HG03103 (cell line): ENCODE measurements around the gene GPX7.

Experiments
- ATAC-seq: cut with Tn5 transposase; IDR thresholded peaks from one replicate; pipeline ENCODE4 v1.9.1; 2021; ENCODE audit warnings: low read depth; ENCODE audit not compliant: unreplicated experiment

The GPX7 gene

DNA sequence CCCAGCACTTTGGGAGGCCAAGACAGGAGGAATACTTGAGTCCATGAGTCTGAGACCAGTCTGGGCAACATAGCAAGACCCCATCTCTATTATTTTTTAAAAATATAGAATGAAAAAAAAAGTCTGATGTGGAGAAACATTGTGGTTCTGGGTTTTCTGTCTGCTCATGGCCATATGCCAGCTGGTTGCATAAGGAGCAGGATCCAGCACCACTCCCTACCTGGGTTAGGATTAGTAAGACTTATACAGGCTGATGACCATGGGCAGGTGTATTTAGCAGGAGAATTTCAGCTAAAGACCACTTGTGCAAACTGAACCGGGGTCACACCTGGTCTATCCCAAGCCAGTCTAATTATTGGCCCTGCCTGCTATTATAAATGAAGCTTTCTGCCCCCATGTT is 16.7 kb upstream of the GPX7 start:
- ATAC-seq: no peak

DNA sequence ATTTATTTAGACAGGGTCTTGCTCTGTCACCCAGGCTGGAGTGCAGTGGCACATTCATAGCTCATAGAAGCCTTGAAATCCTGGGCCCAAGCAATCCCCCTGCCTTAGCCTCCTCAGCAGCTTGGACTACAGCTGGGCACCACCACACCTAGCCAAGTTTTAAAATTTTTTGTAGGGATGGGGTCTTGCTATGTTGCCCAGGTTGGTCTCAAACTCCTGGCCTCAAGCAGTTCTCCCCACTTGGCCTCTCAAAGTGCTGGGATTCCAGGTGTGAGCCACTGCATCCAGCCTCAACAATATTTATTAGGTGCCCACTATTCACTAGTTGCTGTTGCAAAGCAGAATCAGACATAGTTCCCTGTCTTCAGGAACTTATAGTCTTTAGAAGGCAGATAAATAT is 14.1 kb upstream of the GPX7 start:
- no peak for ATAC-seq

DNA sequence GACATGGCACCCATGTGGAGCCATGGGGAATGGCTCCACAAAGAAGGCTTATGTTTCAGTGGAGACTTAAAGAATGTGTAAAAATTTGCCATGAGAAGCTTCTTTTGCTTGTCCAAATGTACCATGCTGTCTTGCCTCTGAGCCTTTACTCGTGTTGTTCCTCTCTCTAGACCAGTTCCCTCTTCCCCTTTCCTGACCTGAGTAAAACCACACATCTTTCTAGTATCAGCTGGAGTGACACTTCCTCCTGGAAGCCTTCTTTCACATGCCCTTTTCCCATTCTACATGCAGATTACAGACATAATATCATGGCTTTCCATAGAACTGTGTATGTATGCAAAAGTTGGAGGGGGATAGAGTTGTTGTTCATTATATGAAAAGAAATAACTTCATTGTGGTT is 13.6 kb upstream of the GPX7 start:
- no peak for ATAC-seq

DNA sequence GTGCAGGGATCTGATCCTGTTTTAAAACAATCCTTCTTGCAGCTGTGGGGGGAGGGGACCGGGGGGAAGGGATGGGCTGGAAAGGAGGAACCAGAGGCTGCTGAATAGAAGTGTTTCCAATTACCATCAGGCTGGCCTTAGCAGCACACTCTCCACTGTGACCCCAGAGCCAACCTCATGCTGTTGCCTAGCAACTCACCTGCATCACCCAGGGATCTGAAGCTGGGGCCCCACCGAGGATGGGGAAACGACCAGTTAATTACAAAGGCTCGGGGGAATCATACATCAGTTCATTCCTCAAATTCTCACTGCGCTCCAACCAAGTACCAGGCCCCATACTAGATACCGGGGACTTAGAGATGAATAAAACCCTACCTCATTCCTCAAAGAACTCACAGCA is 11.9 kb upstream of the GPX7 start:
- no peak for ATAC-seq

DNA sequence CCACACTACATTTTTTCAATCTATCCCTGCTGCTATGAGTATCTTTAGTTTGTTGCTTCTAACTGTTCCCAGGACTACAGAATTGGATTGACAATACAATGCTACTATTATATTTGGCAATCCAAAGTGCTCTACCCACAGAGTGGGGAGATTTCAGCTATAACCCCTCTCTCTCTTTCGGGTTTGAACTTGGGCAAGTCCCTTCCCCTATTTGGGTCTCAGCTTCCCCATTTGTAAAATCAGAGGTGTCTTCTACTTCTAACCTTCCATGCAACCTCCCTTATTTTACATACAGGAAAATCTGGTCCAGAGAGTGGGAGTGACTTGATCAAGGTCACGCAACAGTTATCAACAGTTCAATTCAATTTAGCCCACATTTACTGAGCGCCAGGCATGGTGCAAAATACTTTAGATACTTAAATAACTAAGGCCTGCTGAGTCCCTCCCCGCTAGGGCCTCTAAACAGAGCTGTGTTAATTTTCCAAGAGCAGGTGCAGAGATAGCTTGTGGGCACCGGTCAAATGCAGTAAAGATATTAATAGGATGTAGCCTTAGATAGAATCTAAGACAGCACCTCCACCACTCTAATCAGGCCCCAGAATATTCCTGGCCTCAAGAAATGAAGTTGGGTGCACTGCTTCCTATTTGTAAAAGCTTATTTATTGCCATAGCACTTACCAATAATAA is 9.4 kb upstream of the GPX7 start:
- no peak for ATAC-seq

DNA sequence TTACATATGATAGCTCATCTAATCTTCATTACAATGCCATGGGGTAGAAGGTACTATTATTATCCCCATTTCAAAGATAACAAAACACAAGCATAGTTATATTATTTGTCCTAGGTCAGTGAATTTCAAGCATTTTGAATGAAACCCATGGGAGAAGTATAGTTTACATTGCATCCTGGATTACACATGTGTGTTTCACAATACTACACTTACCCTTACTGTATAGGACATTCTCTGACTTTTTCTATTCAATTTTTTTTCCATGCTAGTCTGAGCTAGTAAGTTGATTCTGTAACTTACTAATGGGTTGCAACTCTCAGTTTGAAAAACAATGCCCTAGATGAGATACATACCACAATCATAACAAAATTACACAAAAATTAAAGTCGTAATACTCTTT is 8.7 kb upstream of the GPX7 start:
- ATAC-seq: no peak

DNA sequence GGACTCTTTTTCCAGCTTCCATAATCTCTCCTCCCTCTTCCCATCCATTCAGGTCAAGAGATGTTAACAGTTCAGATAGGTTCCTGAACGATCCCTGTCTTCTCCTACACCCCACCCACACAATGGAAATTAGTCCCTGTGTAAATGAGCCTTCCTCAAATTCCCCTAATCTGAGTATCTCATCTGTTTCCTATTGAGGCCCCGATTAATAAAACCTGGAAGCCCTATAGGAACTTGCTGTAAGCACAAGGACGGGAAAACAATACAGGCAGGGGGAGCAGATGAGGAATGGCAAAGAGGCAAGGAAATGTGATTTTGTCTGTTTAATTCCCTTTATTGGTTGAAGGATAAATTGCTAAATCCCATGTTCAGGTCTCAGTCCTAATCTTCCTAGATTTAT is 7.1 kb upstream of the GPX7 start:
- ATAC-seq: no peak

DNA sequence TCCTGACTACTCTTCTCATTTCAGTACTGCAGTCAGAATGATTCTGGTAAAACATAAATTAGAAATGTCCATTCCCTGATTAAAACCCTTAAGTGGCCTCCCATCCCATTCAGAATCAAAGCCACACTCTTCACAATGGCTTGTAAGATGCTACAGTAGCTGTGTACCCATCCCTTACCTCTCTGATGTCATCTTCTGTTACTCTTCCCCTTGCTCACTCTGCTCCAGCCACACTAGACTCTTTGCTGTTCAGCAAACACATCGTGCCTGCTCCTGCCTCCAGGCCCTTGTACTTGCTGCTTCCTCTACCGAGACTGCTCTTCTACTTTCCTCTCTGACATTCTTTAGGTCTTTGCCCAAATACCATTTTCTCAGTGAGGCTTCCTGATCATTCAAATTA is 4.3 kb upstream of the GPX7 start:
- ATAC-seq: no peak

DNA sequence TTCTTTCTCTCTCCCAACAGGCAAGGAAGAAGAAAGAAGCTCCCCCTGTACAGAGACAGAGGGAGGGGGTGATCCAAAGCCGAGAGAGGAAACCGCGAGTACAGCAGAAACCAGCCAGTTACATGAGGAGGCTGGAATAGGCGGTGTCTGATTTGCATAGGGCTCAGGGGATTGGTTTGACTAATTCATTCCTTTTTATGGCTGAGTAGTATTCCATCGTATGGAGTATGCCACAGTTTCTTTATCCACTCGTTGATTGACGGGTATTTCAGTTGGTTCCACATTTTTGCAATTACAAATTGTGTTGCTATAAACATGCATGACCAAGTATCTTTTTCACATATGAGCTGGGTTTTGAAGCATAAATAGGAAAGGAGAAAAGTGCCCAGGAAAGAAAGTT is 3.4 kb upstream of the GPX7 start:
- ATAC-seq: no peak

DNA sequence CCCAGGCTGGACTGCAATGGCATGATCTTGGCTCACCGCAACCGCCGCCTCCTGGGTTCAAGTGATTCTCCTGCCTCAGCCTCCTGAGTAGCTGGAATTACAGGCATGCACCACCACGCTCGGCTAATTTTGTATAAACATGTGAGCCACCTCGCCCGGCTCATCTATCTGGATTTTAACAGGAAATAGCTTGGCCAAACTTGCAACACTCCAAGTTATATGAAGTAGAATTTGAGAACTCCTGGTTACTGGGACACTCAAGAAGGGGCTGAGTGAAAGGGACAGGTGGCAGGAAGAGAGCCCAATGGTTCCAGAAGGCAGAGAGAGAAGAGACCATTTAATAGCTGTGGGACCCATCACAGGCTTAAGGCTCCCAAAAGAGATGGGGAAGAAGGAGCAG is 2.9 kb upstream of the GPX7 start:
- ATAC-seq: no peak

DNA sequence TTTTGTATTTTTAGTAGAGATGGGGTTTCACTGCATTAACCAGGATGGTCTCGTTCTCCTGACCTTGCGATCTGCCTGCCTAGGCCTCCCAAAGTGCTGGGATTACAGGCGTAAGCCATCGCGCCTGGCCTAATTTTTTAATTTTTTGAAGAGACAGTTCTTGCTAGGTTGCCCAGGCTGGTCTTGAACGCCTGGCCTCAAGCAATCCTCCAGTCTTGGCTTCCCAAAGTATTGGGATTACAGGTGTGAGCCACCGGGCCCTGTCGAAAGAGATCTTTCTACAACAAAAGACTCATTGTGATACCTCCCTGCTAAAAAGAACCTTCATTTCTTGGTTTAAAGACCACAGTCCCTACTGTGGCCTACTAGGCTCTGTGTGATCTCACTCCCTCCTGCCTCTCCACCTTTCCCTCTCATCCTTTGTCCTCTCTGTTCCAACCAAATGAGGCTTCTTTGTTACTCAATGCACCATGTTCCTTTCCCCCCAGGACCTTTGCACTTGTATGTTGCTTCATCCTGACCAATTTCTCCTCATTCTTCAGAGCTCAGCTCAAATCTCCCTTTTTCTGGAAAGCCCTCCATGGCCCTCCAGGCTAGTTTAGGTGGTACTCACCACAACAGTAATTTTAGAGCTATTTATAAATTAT is 1.5 kb upstream of the GPX7 start:
- ATAC-seq: no peak

DNA sequence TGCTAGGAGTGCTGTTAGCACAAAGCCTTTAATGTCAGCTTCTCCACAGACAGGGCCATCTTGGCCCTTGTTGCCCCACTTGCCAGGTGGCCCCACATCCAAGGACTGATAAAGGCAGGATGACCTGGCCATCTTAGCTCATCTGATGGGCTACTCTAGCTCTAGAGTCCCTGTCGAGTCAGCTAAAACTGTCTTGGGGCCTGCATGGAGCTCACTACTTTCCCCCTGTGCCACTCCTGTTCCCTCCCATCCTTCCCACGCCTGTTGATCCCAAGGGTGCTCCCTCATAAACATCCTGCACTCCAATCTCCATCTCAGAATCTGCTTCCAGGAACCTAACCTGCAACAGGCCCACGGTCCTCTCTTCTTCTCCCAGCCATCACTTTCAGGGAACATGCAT is 652 bp upstream of the GPX7 start:
- ATAC-seq: no peak

DNA sequence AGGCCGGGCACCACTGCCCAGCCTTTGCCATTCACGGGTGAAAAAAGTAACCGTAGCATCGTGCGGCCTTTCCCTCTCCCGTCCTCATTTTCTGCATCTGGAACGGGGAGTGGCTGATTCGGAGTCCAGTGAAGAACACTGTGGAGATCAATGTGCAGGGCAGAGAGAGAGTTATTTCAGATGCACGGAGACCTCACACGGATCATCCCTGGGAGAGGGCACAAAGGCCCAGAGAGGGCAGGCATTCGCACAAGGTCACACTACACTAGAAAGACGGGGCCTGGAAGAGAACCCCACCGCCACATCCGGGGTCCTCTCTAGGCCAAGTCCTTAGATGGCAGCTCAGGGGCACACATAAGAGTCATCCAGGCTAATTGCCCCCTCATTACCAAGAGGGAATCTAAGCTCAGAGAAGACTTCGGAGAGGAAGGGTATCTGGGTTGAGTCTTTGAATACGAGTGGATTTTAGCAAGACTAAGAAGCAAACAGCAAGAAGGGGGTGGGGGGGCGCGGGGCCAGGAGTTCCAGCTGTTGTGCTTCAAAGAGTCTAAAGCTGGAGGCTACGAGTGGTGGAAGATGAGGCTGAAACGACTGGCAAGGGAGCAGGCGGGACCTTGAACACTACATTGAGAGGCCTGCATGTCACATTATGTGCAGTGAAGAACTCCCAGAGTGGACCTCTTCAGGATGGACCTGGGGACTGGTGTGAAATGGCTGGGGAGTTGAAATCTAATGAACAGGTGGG is 857 bp downstream of the GPX7 start:
- ATAC-seq: no peak

DNA sequence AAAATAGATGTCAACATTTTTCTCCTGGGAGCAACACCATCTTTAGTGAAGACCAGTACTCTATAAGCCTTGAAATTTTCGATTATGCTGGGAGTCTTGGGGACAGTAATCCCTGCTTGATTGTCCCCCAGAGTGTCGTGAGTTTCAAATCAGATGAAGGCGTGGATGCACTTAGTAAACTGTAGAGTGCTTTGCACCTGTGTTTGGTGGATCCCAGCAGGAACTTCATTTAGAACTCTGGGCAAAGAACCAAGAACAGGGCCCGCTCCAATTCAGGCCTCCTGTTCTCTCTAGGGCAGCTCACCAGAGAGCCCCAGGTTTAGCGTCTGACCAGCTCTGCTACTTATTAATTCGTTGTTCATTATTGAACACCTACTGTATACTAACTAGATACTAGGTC is 1.5 kb downstream of the GPX7 start:
- no peak for ATAC-seq

DNA sequence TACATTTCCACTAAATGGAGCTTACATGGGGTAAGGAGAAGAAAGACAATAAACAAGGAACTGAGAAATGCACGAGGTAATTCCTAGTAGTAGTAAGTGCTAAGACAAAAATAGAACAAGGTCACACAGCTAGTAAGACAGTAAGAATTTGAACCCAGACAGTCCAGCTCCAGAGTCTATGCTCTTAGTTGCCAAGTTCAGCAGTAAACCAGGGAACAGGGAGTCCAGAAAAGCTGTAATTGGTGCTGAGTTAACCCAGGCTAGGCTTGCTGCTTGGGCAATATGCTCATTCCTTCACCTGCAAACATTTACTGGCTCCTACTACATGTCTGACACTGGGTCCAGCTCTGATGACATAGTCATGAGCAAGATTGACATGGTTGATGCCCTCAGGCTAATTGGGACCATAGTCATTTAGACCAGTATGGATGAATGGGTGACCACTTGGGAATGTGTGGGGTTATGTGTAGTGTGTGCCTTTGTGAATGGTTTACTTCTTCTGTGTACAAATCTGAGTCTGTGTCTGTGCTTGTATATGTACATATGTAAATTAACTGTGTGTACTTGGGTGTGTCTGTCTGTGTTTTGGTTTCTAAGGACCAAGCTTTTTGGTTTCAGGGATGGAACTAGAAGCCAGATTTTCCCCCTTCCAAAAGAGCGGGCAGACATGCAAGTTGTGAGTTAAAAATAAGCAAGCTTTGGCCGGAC is 2.0 kb downstream of the GPX7 start:
- ATAC-seq: no peak

DNA sequence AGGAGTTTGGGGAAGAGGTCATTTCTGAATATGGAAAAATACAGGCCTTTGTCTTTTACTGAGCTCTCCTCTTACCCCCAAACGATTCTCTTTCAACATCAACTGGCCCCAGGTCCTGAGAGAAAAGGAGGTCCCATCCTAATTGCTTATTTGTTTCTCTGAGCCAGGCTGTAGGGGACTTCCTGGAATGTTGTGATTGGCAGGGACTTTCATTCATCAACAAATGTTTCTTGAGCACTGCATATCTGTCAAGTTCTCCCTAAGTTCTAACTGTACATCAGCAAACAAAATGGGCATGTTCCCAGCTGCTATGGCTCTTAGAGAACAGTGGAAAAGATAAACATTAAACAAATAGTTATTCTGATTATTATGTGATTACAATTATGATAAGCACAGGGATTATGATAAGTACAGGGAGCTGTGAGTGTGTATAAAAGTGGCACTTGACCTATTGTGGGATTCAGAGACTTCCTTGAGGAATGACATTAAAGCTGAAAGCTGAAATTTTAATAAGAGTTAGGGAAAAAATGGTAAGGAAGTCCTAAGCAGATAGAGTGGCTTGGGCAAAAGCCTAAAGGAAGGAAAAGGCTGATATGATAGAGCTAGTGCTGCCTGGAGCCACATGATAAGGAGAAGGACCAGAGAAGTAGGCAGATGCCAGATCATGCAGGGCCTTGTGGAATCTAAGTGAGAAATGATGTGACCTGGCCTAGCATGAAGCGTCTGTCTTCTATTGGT is 11.6 kb downstream of the GPX7 start:
- no peak for ATAC-seq

DNA sequence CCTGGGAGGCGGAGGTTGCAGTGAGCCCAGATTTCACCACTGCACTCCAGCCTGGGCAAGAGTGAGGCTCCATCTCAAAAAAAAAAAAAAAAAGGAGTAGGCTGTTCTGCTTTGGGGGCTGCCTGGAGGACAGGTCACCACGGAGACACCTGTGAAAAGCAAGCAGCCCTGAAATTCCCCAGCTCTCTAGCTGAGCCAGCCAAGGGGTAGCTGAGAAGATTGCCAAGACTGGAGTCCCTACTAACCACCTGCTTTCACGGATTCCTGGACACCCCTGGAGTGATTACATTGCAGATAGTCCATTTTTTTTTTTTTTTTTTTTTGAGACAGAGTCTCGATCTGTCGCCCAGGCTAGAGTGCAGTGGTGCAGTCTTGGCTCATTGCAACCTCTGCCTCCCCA is 12.5 kb downstream of the GPX7 start:
- no peak for ATAC-seq

DNA sequence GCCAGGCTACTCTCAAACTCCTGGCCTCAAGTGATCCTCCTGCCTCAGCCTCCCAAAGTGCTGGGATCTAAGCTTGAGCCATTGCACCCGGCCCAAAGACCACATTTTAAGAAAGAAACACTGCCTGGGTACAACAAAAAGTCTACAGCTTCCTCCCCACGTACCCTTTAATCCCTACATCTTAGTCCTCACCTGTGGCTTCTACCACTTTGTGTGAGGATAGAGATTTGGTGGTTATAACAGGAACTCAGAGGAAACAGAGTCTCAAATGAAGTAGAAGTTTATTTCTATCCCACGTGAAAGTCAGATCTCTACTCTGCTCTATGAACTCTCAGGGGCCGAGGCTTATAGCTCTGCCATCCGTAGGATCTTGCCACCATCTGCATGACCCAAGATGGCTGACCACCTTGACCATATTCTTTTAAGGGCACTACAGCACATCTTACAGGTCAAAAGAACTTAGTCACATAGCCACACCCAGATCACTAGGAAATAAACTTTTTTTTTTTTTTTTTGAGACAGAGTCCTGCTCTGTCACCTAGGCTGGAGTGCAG is 13.4 kb downstream of the GPX7 start:
- no peak for ATAC-seq

DNA sequence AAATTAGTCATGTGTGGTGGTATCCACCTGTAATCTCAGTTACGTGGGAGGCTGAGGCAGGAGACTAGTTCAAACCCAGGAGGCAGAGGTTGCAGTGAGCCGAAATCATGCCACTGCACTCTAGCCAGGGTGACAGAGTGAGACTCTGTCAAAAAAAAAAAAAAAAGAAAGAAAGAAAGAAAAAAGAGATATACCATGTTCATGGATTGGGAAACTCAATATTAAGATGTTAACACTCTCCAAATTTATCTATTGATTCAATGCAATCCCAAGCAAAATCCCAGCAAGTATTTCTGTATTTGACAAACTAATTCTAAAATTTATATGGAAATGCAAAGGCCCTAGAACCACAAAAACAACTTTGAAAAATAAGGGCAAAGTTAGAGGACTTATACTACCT is 19.8 kb downstream of the GPX7 start:
- ATAC-seq: no peak

DNA sequence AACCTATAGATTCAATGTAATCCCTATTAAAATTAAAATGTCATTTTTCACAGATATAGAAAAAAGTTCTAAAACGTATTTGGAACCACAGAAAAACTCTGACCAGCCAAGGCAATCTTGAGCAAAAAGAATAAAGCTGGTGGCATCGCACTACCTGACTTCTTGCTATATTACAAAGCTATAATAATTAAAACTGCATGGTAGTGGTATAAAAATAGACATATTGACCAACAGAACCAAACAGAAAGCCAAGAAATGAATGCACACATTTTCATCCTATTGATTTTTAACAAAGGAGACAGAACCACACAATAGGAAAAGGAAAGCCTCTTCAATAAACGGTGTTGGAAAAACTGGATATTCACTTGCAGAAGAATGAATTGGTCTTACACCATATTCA is 21.6 kb downstream of the GPX7 start:
- ATAC-seq: no peak
